ENCODE measurements around the gene PHLDA3. TPM values are rescaled to one million over a fixed set of nuclear protein-coding genes. Genes with fewer than 3 reads are reported as not detected.

PHLDA3 gene
- total RNA-seq (25.6 TPM), polyA plus RNA-seq (ENCODE audit: insufficient read depth, low read depth, low replicate concordance) (27.3 TPM)
- long read RNA-seq, donor 1, transcript PHLDA3-202 (2 exons, 2,640 nt): major isoform, 13 of 13 reads
- long read RNA-seq, donor 1, partial matches to known transcripts: 0 of 13 reads
- long read RNA-seq, donor 1, other reads (novel, unspliced or antisense): 0 of 13 reads
- long read RNA-seq, donor 2, transcript PHLDA3-202 (2 exons, 2,640 nt): major isoform, 7 of 7 reads
- long read RNA-seq, donor 2, partial matches to known transcripts: 0 of 7 reads
- long read RNA-seq, donor 2, other reads (novel, unspliced or antisense): 0 of 7 reads
- long read RNA-seq, donor 3, transcript PHLDA3-202 (2 exons, 2,640 nt): major isoform, 8 of 8 reads
- long read RNA-seq, donor 3, partial matches to known transcripts: 0 of 8 reads
- long read RNA-seq, donor 3, other reads (novel, unspliced or antisense): 0 of 8 reads
- long read RNA-seq, donor 4, transcript PHLDA3-202 (2 exons, 2,640 nt): major isoform, 12 of 13 reads
- long read RNA-seq, donor 4, partial matches to known transcripts: 0 of 13 reads
- long read RNA-seq, donor 4, other reads (novel, unspliced or antisense): 0 of 13 reads
- long read RNA-seq, donor 5: 0 reads
- long read RNA-seq, donor 6, transcript PHLDA3-202 (2 exons, 2,640 nt): major isoform, 12 of 12 reads
- long read RNA-seq, donor 6, partial matches to known transcripts: 0 of 12 reads
- long read RNA-seq, donor 6, other reads (novel, unspliced or antisense): 0 of 12 reads
- long read RNA-seq, donor 7, transcript PHLDA3-202 (2 exons, 2,640 nt): major isoform, 51 of 57 reads
- long read RNA-seq, donor 7, partial matches to known transcripts: 0 of 57 reads
- long read RNA-seq, donor 7, other reads (novel, unspliced or antisense): 6 of 57 reads
- long read RNA-seq, donor 8, transcript PHLDA3-202 (2 exons, 2,640 nt): major isoform, 5 of 6 reads
- long read RNA-seq, donor 8, partial matches to known transcripts: 0 of 6 reads
- long read RNA-seq, donor 8, other reads (novel, unspliced or antisense): 0 of 6 reads
- long read RNA-seq, donor 9, partial matches to known transcripts: 0 of 1 reads
- long read RNA-seq, donor 9, other reads (novel, unspliced or antisense): 0 of 1 reads
- long read RNA-seq, donor 10, transcript PHLDA3-202 (2 exons, 2,640 nt): major isoform, 5 of 5 reads
- long read RNA-seq, donor 10, partial matches to known transcripts: 0 of 5 reads
- long read RNA-seq, donor 10, other reads (novel, unspliced or antisense): 0 of 5 reads

- H3K27me3 ChIP-seq (ENCODE audit: control insufficient read depth, insufficient read depth, low read length): no peaks in the 10 kb centered on the region
Observed at GRCh38 chr1:201468844-201469644, at the start of gene PHLDA3. TSS of gene PHLDA3 (minus strand) at chr1:201469188. CDS start at chr1:201468786, 402 bp downstream.

GRCh38 chr1:201518071-201518470 is 49.1 kb upstream of the PHLDA3 start:
- no peak for FAIRE-seq
- Histone ChIP-seq H3K9ac (ENCODE audit: low read length in 3 of 3) (no peak overlapping the region), H3K9me3 (ENCODE audit: control insufficient read depth in 2 of 3, insufficient read depth in 1 of 3, low read length in 3 of 3) (no peaks in the 10 kb centered on the region), H3K27me3 (ENCODE audit: control insufficient read depth, insufficient read depth, low read length) (no peaks in the 10 kb centered on the region), H3K4me1 (ENCODE audit: control insufficient read depth in 2 of 3, insufficient read depth in 2 of 3, low read depth in 1 of 3, low read length in 3 of 3) (no peaks in the 10 kb centered on the region), H3K4me3 (ENCODE audit: low read length in 3 of 3) (no peak overlapping the region), H3K27ac (ENCODE audit: low read depth in 2 of 2, low read length in 2 of 2) (no peak overlapping the region), H3K36me3 (ENCODE audit: control insufficient read depth in 2 of 3, insufficient read depth in 3 of 3, low read length in 3 of 3) (no peaks in the 10 kb centered on the region)
- TF ChIP-seq CTCF (IDR thresholded peaks at IDR 0.05; ENCODE audit: borderline replicate concordance, extremely low read depth, insufficient read depth): no peak
- DNase-seq: no peak
- intact Hi-C loops (cut with DNase I): loop anchor here (10.0 kb wide), 1 partner anchor 73 kb away; no protein-coding TSS in a partner anchor

More at GRCh38 chr1:201468844-201469644, at the start of gene PHLDA3:
- TF ChIP-seq CTCF (IDR thresholded peaks at IDR 0.05; ENCODE audit: borderline replicate concordance, extremely low read depth, insufficient read depth): no peak
- H3K4me1 ChIP-seq (ENCODE audit: control insufficient read depth in 2 of 3, insufficient read depth in 2 of 3, low read depth in 1 of 3, low read length in 3 of 3): peaks cover 0 to 10% (median 0%) of the 10 kb centered on the region in 3 donors
- intact Hi-C loops (cut with DNase I): no loop called here
- peak within 1 kb of the TSS; percentile 21 to 77 (median 22) for H3K9ac ChIP-seq (ENCODE audit: low read length in 3 of 3)
- no peak for FAIRE-seq
- no peaks in the 10 kb centered on the region for H3K9me3 ChIP-seq (ENCODE audit: control insufficient read depth in 2 of 3, insufficient read depth in 1 of 3, low read length in 3 of 3)
- H3K27ac ChIP-seq (ENCODE audit: low read depth in 2 of 2, low read length in 2 of 2): peak within 1 kb of the TSS; percentile 74 to 85
- H3K4me3 ChIP-seq (ENCODE audit: low read length in 3 of 3): peak within 1 kb of the TSS; percentile 45 to 67 (median 48)
- no peaks in the 10 kb centered on the region for H3K36me3 ChIP-seq (ENCODE audit: control insufficient read depth in 2 of 3, insufficient read depth in 3 of 3, low read length in 3 of 3)
- peak; percentile 86 to 96 (median 90) for DNase-seq

- no peaks in the 10 kb centered on the region for H3K36me3 ChIP-seq (ENCODE audit: control insufficient read depth in 2 of 3, insufficient read depth in 3 of 3, low read length in 3 of 3)
- DNase-seq: no peak
- intact Hi-C loops (cut with DNase I): loop anchor here (10.0 kb wide), 1 partner anchor 73 kb away; no protein-coding TSS in a partner anchor
Observed at GRCh38 chr1:201517631-201518030, 48.6 kb upstream of the PHLDA3 start.

More at GRCh38 chr1:201517631-201518030, 48.6 kb upstream of the PHLDA3 start:
- Histone ChIP-seq H3K9me3 (ENCODE audit: control insufficient read depth in 2 of 3, insufficient read depth in 1 of 3, low read length in 3 of 3) (no peaks in the 10 kb centered on the region), H3K27me3 (ENCODE audit: control insufficient read depth, insufficient read depth, low read length) (no peaks in the 10 kb centered on the region), H3K9ac (ENCODE audit: low read length in 3 of 3) (no peak overlapping the region), H3K4me3 (ENCODE audit: low read length in 3 of 3) (no peak overlapping the region), H3K4me1 (ENCODE audit: control insufficient read depth in 2 of 3, insufficient read depth in 2 of 3, low read depth in 1 of 3, low read length in 3 of 3) (peaks cover 0 to 3% (median 2%) of the 10 kb centered on the region in 3 donors), H3K27ac (ENCODE audit: low read depth in 2 of 2, low read length in 2 of 2) (no peak overlapping the region)
- no peak for TF ChIP-seq CTCF (IDR thresholded peaks at IDR 0.05; ENCODE audit: borderline replicate concordance, extremely low read depth, insufficient read depth)
- FAIRE-seq: no peak
